Glomerular visceral epithelial cell (primary cell): ENCODE measurements around the gene TAS2R46.
"Not testable (repeated sequence)": the region's sequence is repeated elsewhere in the genome, so short reads cannot be mapped to it uniquely, and the experiment has no call there.

Experiments used
- DNase-seq: peaks from one replicate; pipeline ENCODE4 v3.0.0-alpha.2; 2016; ENCODE audit errors: extremely low spot score

Gene TAS2R46, protein sequence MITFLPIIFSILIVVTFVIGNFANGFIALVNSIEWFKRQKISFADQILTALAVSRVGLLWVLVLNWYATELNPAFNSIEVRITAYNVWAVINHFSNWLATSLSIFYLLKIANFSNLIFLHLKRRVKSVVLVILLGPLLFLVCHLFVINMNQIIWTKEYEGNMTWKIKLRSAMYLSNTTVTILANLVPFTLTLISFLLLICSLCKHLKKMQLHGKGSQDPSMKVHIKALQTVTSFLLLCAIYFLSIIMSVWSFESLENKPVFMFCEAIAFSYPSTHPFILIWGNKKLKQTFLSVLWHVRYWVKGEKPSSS

DNA sequence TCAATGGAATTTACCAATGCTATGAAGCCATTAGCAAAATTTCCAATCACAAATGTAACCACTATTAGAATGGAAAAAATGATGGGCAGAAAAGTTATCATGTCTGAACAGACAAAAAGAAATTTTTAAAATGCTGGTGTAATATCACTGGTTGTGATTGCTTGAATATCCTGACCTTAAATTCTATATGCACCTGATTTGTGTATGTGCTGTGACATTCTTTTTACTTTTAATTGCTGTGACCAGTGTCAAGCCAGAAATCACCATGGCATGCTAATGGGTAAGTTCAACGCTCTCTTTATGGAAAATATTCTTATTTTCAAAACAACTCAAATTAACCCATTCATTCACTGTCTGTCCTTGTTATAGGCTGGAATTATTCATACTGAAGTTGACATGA is at the start of gene TAS2R46:
TSS of gene TAS2R46 (minus strand) at position 101 of the 400 bp plus-strand sequence. CDS start at position 101, 0 bp downstream.
- DNase-seq = not testable (repeated sequence)

DNA sequence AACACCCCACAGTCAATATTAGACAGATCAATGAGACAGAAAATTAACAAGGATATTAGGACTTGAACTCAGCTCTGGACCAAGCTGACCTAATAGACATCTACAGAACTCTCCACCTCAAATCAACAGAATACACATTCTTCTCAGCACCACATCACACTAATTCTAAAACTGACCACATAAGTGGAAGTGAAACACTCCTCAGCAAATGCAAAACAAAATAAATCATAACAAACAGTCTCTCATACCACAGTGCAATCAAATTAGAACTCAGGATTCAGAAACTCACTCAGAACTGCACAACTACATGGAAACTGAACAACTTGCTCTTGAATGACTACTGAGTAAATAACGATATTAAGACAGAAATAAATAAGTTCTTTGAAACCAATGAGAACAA is 49.1 kb upstream of the TAS2R46 start:
- not testable (repeated sequence) for DNase-seq

DNA sequence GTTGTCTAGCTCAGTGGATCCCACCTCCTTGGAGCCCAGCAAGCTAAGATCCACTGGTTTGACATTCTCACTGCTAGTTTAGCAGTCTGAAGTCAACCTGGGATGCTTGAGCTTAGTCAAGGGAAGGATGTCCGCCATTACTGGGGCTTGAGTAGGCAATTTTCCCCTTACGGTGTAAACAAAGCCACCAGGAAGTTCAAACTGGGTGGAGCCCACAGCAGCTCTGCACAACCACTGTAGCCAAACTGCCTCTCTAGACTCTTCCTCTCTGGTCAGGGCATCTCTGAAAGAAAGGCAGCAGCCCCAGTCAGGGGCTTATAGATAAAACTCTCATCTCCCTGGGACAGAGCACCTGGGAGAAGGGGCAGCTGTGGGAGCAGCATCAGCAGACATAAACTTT is 46.8 kb upstream of the TAS2R46 start:
- no peak for DNase-seq

DNA sequence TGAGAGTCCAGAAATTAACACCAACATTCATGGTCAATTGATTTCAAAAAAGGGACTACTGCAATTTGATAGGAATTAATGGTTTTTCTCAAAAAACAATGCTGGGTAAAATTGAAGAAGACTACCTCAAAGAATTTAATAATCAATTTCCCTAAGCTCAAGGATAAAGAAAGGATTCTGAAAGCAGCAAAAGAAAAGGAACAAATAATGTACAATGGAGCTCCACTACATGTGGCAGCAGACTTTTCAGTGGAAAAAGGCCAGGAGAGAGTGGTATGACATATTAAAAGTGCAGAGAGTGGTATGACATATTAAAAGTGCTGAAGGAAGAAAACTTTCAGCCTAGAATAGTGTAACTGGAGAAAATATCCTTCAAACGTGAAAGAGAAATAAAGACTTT is 45.6 kb upstream of the TAS2R46 start:
- DNase-seq = no peak

DNA sequence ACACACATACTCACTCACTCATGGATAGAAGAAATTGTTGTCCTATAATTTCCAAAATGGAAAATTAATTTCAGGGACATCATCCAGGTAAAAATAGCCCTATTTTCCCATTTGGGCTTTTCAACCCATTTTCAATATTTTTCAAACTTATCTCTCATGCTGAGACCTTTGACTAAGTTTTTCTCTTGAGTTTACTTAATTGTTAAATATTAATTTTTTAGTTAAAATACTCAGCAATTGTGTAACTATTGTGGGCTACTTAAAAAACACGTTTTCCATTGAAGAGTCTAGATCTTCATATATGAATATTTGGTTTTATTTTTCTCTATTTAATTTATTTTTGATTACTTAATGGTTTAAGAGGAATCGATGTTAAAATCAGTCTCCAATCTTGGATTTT is 44.2 kb upstream of the TAS2R46 start:
- DNase-seq = no peak

DNA sequence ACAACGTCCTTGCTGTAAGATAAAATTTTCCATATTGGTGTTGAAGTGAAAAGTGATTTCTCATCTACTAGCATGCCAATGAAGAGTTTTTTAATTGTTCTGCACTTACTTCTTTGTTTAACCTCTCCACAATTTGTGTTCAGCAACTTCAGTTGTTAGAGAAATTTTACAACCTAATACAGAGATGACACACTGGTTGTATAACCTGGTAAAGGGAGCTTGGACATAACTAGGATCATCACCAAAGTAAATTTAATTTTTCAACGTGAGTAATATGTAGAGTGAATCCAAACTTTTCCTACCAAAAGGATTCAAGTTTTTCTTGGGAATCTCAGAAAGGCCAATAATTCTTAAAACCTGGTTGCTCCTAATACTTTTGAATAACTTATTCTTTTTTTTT is 43.5 kb upstream of the TAS2R46 start:
- DNase-seq = no peak

DNA sequence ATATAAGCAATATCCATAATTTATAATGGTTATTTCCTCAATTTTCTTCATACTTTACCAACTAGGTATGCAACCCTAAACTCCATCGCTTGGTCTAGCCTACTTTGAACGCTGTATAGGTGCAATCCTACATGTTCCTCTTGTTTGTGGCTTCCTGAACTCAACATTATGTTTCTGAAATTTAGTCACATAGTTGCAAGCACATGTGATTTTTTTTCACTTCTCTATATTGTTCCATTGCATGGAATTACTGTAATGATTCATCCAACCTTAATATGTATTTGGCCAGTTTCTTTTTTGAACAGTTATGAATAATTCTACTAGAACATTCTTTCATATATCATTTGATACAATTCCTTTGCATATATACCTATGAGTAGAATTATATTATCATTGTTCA is 32.8 kb upstream of the TAS2R46 start:
- DNase-seq = not testable (repeated sequence)

DNA sequence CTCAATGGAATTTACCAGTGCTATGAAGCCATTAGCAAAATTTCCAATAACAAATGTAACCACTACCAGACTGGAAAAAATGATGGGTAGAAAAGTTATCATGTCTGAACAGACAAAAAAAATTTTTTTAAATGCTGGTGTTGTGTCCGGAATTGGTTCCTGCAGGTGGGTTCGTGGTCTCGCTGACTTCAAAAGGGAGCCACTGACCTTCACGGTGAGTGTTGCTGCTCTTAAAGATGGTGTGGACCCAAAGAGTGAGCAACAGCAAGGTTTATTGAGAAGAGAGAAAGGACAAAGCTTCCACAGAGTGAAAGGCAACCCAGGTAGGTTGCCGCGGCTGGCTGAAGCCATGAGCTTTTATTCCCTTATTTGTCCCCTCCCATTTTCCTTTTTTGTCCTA is 30.0 kb upstream of the TAS2R46 start, which contains the start of gene TAS2R43:
TSS of gene TAS2R43 (minus strand) at position 186 of the 400 bp plus-strand sequence. CDS start at position 102, 84 bp downstream.
- DNase-seq = no peak

DNA sequence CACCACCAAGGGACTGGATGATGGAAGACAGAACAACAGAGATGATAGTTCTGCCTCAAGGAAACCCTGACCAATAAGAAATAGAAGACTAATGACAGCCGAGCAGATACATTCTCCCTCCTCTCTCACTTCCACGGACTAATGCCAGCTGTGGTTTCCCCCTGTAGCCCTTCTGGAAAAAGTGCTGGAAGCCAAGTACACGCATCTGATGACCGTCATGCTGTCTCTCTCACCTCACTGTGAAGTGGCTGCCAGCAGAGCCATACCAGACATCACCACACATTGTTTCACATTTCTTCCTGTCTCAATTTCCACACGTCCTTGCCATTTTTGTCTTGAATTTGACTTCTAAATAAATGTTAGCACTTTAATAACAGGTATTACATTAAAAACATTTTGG is 27.2 kb upstream of the TAS2R46 start:
- no peak for DNase-seq

DNA sequence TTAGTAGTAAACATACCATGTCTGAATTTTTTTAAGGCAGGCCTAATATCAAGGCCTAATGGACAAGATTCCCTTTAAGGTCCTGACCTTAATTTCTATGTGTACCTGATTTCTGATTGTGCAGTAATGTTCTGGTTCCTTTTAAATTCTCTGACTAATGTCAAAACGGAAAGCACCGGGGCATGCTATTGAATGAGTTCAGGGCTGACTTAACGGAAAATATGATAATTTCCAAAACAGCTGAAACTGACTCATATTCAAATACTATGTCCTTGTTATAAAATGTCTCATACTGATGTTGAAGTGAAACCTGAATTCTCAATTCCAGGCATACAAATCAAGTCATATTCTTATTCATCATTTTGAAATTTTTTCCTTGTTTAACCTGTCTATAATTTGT is 23.3 kb upstream of the TAS2R46 start:
- no peak for DNase-seq

DNA sequence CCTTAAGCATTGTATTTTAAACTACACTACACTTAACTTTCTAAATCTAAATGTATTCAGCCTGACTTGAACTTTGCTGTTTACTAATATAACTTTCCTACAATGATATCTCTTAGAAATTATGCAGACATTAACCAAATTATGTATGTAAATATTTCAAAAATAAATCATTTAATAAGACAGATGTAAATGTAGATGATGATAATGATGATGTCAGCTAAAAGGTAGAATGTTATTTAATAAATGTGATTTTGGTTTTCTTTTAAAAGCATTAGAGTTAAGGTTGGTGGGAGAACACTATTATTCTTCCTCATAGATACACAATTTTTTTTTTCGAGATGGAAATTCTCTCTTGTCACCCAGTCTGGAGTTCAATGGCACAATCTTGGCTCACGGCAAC is 19.9 kb upstream of the TAS2R46 start:
- DNase-seq = no peak

DNA sequence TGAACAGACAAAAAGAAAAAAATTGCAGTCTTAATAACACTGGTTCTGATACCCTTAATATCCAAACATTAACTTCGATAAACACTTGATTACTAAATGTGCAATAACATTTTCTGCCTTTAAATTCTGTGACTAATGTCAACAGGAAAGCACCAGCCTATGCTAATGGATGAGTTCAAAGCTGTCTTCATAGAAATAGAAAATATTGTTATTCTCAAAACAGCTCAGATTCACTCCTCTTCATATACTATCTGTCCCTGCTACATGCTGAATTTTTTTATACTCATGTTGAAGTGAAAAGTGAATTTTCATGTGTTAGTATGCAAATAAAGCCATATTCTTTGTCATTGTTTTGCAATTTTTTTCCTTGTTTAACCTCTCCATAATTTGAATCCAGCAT is 16.2 kb upstream of the TAS2R46 start:
- DNase-seq = no peak

DNA sequence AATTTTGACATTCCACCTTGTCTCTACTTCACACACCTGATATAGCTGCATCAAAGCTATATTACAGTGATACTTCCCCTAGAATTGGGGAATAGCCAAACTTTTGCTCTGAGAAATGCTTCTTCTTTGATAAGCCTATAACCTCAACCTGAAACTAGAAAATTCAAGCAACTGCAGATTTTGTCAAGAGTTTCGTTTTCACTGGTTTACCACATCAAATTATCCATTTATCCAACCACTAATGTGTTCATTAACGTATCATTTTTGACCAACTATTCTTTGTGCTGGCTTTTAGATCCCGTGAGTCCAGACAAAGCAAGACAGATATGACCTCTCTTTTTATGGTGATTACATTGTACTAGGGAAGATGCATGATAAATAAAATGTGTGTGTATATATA is 13.5 kb upstream of the TAS2R46 start:
- DNase-seq = no peak

DNA sequence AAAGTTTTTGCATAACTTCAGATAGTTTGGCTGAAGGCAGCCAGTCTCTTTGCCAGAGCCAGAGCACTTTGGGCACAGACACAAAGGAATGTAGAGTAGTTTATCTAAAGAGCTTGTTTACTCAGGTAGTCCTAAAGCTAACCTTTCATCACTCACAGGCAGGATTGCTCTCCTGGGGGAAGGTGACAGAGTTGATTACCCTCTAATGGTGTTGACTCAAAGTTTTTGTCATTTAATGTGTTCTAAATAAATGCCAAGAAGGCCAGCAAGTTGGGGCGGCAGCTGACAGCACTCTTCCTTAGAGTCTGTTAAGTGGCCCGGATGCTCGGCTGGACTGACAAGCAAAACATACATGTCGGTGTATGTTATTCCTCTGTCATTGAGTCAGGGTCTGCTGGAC is 9.3 kb upstream of the TAS2R46 start:
- DNase-seq = no peak

DNA sequence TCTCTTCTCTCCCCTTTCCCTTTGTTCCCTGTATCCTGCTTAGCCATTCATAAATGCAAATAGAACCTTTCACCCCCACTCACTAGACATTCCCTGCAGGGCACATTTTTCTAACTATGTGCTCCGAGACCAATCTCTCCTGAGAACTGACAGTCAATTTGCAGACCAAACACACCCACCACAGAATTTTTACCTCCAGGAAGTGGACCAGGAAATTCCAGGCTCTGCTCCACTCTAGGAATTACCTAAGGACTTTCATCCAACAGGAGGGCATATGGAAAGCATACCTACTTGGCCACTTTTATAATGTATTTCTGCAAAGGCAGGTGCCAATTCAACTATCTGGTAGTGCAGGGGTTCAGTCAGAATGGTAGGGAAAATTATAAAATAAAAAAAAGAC is 8.9 kb upstream of the TAS2R46 start:
- no peak for DNase-seq

DNA sequence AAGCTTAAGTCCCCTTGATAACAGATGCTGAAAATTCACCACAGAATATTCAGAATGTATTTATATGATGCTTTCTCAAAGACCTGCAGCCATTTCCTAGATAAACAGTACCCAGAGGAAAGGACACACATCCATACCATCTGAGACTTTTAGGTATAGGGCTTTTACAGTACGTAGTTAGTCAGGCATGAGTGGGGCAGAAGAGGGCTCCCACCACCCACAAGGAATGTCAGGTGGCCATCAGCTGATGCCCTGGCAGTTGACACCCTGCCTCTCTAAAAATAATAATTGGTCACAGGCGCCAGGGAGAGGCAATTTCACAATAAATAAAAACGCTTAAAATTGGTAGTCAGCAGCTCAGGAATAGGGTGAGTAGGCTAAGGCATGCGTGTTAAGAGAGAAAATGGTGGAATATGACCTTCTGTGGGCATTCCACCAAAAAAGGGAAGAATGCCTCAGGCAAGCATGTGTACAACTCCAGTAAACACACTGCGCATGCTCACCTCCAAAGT is 7.8 kb upstream of the TAS2R46 start:
- DNase-seq = no peak

DNA sequence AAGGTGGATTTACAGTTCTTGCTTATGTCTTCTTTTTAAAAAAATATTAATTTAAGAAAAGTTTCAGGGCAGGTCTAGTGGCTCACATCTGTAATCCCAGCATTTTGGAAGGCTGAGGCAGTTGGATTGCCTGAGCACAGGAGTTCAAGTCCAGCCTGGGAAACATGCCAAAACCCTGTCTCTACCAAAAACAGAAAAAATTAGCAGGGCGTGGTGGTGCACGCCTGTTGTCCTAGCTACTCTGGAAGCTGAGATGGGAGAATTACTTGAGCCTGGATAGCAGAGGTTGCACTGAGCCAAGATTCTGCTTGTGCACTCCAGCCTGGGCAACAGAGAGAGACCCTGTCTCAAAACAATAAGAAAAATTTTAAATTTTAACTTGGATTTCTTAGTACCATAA is 5.4 kb upstream of the TAS2R46 start:
- DNase-seq = peak; percentile 6

DNA sequence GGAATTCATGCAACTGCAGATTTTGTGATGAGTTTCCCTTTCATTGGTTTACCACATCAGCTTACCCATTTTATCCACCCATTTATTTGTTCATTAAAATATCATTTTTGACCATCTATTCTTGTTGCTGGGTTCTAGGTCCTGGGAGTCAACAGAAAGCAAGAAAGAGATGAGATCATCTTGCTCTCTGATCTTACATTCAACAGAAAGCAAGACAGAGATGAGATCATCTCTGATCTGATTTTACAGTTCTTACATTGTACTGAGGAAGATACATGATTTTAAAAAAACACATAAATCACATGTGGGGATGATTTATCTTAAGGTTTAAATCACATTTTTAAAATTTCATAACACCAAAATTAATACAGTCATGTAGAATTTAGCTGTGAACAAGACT is 2.3 kb downstream of the TAS2R46 start:
- no peak for DNase-seq

DNA sequence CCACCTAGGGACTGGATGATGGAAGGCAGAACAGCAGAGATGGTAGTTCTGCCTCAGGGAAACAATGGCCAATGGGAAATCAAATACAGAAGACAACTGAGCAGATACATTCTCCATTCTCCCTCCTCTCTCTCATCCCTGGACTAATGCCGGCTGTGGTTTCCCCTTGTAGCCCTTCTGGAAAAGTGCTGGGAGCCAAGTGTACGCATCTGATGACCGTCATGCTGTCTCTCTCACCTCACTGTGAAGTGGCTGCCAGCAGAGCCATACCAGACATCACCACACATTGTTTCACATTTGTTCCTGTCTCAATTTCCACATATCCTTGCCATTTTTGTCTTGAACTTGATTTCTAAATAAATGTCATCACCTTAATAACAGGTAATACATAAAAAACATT is 3.1 kb downstream of the TAS2R46 start:
- no peak for DNase-seq

DNA sequence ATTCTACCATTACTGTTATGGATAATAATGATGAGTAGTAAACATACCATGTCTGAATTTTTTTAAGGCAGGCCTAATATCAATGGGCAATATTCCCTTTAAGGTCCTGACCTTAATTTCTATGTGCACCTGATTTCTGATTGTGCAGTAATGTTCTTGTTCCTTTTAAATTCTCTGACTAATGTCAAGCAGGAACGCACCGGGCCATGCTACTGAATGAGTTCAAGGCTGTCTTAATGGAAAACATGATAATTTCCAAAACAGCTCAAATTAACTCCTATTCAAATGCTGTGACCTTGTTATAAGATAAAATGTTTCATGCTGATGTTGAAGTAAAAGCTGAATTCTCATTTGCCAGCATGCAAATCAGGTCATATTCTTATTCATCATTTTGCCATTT is 6.8 kb downstream of the TAS2R46 start:
- DNase-seq = no peak

DNA sequence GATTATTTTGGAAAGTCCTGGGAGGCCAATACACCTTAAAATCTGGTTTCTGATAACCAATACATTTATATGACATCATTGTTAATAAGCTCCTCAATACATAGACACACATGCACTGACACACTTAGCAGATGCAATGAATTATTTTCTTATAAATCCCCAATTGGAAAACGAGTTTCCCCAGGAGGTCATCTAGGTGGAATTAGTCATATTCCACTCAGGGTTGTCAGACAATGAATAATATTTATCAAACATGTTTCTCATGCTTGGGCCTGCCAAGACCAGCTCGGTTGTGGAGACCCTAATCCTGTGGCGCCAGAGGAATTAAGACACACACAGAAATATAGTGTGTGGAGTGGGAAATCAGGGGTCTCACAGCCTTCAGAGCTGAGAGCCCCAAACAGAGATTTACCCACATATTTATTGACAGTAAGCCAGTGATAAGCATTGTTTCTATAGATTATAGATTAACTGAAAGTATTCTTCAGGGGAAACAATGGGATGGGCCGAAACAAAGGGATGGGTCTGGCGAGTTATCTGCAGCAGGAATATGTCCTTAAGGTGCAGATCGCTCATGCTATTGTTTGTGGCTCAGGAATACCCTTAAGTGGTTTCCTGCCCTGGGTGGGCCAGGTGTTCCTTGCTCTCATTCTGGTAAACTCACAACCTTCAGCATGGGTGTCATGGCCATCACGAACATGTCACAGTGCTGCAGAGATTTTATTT is 12.1 kb downstream of the TAS2R46 start:
- not testable (repeated sequence) for DNase-seq

DNA sequence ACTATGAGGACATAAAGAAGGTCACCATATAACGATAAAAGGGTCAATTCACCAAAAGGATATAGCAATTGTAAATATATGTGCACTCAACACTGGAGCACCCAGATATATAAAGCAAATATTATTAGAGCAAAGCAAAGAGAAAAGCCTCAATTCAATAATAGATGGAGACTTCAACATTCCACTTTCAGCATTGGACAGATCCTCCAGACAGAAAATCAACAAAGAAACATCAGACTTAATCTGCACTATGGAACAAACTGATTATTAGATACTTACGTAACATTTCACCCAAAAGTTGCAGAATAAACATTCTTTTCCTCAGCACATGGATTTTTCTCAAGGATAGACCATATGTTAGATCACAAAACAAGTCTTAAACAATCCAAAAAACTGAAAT is 20.7 kb downstream of the TAS2R46 start:
- DNase-seq = not testable (repeated sequence)

DNA sequence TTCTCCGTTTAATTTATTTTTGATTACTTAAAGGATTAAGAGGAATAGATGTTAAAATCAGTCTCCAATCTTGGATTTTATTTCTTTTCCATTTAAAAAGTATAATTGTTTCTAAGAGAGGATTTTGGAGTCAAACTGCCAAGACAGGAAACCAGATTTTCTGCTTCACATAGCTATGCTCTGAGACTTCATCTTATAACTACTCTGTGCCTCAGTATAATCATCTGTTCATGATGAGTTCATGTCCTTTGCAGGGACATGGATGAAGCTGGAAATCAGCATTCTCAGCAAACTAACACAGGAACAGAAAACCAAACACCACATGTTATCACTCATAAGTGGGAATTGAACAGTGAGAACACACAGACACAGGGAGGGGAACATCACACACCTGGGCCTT is 21.9 kb downstream of the TAS2R46 start:
- no peak for DNase-seq
